OCI-LY1 (cell line): ENCODE measurements around the gene ZNF675.
"Not testable (repeated sequence)": the region's sequence is repeated elsewhere in the genome, so short reads cannot be mapped to it uniquely, and the experiment has no call there.

Experiments used
- EZH2 ChIP-seq: fragments of 200-600 bp; sonication (generic), shearing (Covaris generic); IDR thresholded peaks from 2 replicates; pipeline ENCODE4 v1.8.0; 2017; ENCODE audit warnings: borderline replicate concordance, mixed run types, mild to moderate bottlenecking, antibody characterized with exemption, low read length, moderate library complexity, mixed read lengths
- TF ChIP-seq, protein P1 (sequence below): fragments of 200-600 bp; sonication (generic), shearing (Covaris generic); IDR thresholded peaks from 2 replicates; pipeline ENCODE4 v1.5.1; 2017; ENCODE audit warnings: mild to moderate bottlenecking, antibody characterized with exemption, low read length, moderate library complexity, mixed read lengths

DNA sequence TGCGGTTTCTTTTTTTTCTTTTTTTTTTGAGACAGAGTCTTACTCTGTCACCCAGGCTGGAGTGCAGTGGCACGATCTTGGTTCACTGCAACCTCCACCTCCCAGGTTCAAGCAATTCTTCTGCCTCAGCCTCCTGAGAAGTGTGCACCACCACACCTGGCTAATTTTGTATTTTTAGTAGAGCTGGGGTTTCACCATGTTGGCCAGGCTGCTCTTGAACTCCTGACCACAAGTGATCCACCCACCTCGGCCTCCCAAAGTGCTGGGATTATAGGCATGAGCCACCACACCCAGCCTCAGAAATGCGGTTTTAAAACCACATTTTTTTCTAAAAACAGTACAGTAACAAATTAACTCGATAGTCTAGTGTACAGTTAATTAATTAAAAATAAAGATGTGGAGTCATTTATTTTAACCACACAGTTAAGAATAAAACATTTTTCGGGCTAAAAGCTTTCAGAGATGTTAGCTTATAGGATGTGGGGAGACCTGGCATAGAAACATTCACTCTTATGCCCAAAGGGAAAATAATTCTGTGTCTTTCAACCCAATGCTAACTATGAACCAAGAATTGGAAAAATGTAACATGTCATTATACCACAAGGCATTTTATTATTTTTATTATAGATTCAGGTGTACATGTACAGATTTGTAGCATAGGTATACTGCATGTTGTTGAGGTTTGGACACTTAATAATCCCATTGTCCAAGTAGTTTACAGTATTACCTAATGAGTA lies 43.9 kb upstream of the ZNF675 start:
- TF ChIP-seq EZH2: not testable (repeated sequence)
- TF ChIP-seq, protein P1, sequence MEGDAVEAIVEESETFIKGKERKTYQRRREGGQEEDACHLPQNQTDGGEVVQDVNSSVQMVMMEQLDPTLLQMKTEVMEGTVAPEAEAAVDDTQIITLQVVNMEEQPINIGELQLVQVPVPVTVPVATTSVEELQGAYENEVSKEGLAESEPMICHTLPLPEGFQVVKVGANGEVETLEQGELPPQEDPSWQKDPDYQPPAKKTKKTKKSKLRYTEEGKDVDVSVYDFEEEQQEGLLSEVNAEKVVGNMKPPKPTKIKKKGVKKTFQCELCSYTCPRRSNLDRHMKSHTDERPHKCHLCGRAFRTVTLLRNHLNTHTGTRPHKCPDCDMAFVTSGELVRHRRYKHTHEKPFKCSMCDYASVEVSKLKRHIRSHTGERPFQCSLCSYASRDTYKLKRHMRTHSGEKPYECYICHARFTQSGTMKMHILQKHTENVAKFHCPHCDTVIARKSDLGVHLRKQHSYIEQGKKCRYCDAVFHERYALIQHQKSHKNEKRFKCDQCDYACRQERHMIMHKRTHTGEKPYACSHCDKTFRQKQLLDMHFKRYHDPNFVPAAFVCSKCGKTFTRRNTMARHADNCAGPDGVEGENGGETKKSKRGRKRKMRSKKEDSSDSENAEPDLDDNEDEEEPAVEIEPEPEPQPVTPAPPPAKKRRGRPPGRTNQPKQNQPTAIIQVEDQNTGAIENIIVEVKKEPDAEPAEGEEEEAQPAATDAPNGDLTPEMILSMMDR: not testable (repeated sequence)
